ENCODE data around the gene PSMC5.

GRCh38 chr17:63842540-63843386, 15.5 kb downstream of the PSMC5 start, which contains the start of gene SMARCD2:
- TF ChIP-seq RUNX1 (IDR thresholded peaks at IDR 0.05; ENCODE audit: low read depth) (0 out of 2 replicates have a peak, but pooled peaks have one; percentile 68), THAP7 (CRISPR knock-in tag; IDR thresholded peaks at IDR 0.05) (peak; percentile 73; the same call in 1 of the 2 replicates), RNF2 (IDR thresholded peaks at IDR 0.05) (peak; percentile 88), CTCF (IDR thresholded peaks at IDR 0.05 in 2 of 3, conservative IDR thresholded peaks at IDR 0.05 in 1 of 3; ENCODE audit: insufficient read depth in 2 of 3, low read depth in 1 of 3, low read length in 3 of 3) (no peak), U2AF2 (optimal IDR thresholded peaks at IDR 0.05; ENCODE audit: low read depth, low read length) (no peak)
- TF ChIP-seq, protein P1, sequence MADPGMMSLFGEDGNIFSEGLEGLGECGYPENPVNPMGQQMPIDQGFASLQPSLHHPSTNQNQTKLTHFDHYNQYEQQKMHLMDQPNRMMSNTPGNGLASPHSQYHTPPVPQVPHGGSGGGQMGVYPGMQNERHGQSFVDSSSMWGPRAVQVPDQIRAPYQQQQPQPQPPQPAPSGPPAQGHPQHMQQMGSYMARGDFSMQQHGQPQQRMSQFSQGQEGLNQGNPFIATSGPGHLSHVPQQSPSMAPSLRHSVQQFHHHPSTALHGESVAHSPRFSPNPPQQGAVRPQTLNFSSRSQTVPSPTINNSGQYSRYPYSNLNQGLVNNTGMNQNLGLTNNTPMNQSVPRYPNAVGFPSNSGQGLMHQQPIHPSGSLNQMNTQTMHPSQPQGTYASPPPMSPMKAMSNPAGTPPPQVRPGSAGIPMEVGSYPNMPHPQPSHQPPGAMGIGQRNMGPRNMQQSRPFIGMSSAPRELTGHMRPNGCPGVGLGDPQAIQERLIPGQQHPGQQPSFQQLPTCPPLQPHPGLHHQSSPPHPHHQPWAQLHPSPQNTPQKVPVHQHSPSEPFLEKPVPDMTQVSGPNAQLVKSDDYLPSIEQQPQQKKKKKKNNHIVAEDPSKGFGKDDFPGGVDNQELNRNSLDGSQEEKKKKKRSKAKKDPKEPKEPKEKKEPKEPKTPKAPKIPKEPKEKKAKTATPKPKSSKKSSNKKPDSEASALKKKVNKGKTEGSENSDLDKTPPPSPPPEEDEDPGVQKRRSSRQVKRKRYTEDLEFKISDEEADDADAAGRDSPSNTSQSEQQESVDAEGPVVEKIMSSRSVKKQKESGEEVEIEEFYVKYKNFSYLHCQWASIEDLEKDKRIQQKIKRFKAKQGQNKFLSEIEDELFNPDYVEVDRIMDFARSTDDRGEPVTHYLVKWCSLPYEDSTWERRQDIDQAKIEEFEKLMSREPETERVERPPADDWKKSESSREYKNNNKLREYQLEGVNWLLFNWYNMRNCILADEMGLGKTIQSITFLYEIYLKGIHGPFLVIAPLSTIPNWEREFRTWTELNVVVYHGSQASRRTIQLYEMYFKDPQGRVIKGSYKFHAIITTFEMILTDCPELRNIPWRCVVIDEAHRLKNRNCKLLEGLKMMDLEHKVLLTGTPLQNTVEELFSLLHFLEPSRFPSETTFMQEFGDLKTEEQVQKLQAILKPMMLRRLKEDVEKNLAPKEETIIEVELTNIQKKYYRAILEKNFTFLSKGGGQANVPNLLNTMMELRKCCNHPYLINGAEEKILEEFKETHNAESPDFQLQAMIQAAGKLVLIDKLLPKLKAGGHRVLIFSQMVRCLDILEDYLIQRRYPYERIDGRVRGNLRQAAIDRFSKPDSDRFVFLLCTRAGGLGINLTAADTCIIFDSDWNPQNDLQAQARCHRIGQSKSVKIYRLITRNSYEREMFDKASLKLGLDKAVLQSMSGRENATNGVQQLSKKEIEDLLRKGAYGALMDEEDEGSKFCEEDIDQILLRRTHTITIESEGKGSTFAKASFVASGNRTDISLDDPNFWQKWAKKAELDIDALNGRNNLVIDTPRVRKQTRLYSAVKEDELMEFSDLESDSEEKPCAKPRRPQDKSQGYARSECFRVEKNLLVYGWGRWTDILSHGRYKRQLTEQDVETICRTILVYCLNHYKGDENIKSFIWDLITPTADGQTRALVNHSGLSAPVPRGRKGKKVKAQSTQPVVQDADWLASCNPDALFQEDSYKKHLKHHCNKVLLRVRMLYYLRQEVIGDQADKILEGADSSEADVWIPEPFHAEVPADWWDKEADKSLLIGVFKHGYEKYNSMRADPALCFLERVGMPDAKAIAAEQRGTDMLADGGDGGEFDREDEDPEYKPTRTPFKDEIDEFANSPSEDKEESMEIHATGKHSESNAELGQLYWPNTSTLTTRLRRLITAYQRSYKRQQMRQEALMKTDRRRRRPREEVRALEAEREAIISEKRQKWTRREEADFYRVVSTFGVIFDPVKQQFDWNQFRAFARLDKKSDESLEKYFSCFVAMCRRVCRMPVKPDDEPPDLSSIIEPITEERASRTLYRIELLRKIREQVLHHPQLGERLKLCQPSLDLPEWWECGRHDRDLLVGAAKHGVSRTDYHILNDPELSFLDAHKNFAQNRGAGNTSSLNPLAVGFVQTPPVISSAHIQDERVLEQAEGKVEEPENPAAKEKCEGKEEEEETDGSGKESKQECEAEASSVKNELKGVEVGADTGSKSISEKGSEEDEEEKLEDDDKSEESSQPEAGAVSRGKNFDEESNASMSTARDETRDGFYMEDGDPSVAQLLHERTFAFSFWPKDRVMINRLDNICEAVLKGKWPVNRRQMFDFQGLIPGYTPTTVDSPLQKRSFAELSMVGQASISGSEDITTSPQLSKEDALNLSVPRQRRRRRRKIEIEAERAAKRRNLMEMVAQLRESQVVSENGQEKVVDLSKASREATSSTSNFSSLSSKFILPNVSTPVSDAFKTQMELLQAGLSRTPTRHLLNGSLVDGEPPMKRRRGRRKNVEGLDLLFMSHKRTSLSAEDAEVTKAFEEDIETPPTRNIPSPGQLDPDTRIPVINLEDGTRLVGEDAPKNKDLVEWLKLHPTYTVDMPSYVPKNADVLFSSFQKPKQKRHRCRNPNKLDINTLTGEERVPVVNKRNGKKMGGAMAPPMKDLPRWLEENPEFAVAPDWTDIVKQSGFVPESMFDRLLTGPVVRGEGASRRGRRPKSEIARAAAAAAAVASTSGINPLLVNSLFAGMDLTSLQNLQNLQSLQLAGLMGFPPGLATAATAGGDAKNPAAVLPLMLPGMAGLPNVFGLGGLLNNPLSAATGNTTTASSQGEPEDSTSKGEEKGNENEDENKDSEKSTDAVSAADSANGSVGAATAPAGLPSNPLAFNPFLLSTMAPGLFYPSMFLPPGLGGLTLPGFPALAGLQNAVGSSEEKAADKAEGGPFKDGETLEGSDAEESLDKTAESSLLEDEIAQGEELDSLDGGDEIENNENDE (IDR thresholded peaks at IDR 0.05; ENCODE audit: low read depth, low read length): no peak

All from K562 (cell line).